ENCODE measurements around the gene AFDN.

The AFDN gene

GRCh38 chr6:167957626-167958025, 130.9 kb downstream of the AFDN start:
- no peak for TF ChIP-seq CTCF (IDR thresholded peaks at IDR 0.05)
- H3K4me3 ChIP-seq = no peak overlapping the region
- no peak overlapping the region for H3K27ac ChIP-seq
- no peak for DNase-seq (ENCODE audit: low spot score)

- DNase-seq (ENCODE audit: low spot score) = no peak
- TF ChIP-seq CTCF (IDR thresholded peaks at IDR 0.05) = no peak
- H3K27ac ChIP-seq = no peak overlapping the region
- no peak overlapping the region for H3K4me3 ChIP-seq
Measured at GRCh38 chr6:167960579-167960978, 133.9 kb downstream of the AFDN start.

GRCh38 chr6:167962711-167963110, 136.0 kb downstream of the AFDN start:
- Histone ChIP-seq H3K4me3 (no peak overlapping the region), H3K27ac (no peak overlapping the region)
- no peak for DNase-seq (ENCODE audit: low spot score)
- no peak for TF ChIP-seq CTCF (IDR thresholded peaks at IDR 0.05)

- Histone ChIP-seq H3K4me3 (no peak overlapping the region), H3K27ac (no peak overlapping the region)
- TF ChIP-seq CTCF (IDR thresholded peaks at IDR 0.05) = no peak
- DNase-seq (ENCODE audit: low spot score) = no peak
Measured at GRCh38 chr6:167963589-167964057, 136.9 kb downstream of the AFDN start.

- H3K27ac ChIP-seq = no peak overlapping the region
- no peak for TF ChIP-seq CTCF (IDR thresholded peaks at IDR 0.05)
- no peak overlapping the region for H3K4me3 ChIP-seq
- no peak for DNase-seq (ENCODE audit: low spot score)
Measured at GRCh38 chr6:167965592-167966539, 139.2 kb downstream of the AFDN start.

GRCh38 chr6:167966540-167966905, 139.8 kb downstream of the AFDN start:
- no peak for TF ChIP-seq CTCF (IDR thresholded peaks at IDR 0.05)
- H3K4me3 ChIP-seq = no peak overlapping the region
- no peak for DNase-seq (ENCODE audit: low spot score)
- H3K27ac ChIP-seq = no peak overlapping the region

- no peak for TF ChIP-seq CTCF (IDR thresholded peaks at IDR 0.05)
- DNase-seq (ENCODE audit: low spot score) = no peak
- H3K27ac ChIP-seq = no peak overlapping the region
- H3K4me3 ChIP-seq = no peak overlapping the region
Measured at GRCh38 chr6:167968091-167968490, 141.4 kb downstream of the AFDN start.

Data from coronary artery (tissue), 2 donors.